ENCODE measurements around the gene TSPAN17.

- TF ChIP-seq POLR2AphosphoS5 (IDR thresholded peaks at IDR 0.05; ENCODE audit: insufficient read depth in 1 of 2, low read depth in 1 of 2), result no peak
- no peak for TF ChIP-seq POLR2A (IDR thresholded peaks at IDR 0.05)
Observed at GRCh38 chr5:176687881-176688280, 40.6 kb downstream of the TSPAN17 start.

Measured in vagina (tissue), 2 donors.